Dedifferentiated amniotic fluid mesenchymal stem cell (primary cell): Measurements from ENCODE around the gene ZDHHC20.
A peak's percentile ranks its signal among the peaks of the same experiment; 100 is the strongest.

ENCODE experiments used
- DNase-seq: peaks from one replicate; pipeline ENCODE4 v3.0.0-alpha.2; 2016; ENCODE audit errors: extremely low spot score

ZDHHC20 gene

GRCh38 chr13:21458813-21459701 is at the start of gene ZDHHC20:
TSS of gene ZDHHC20 (minus strand) at chr13:21459303. CDS start at chr13:21459171, 132 bp downstream.
- DNase-seq, result peak; percentile 73

GRCh38 chr13:21504379-21504778 is 45.3 kb upstream of the ZDHHC20 start:
- DNase-seq, result no peak

- DNase-seq, result no peak
Measured at GRCh38 chr13:21501686-21502085, 42.6 kb upstream of the ZDHHC20 start.

- no peak for DNase-seq
Measured at GRCh38 chr13:21486322-21486721, 27.2 kb upstream of the ZDHHC20 start.

- no peak for DNase-seq
Measured at GRCh38 chr13:21483748-21484147, 24.6 kb upstream of the ZDHHC20 start.

- DNase-seq, result no peak
Measured at GRCh38 chr13:21481359-21481758, 22.3 kb upstream of the ZDHHC20 start.

- DNase-seq, result peak; percentile 89
Measured at GRCh38 chr13:21478881-21479808, 20.0 kb upstream of the ZDHHC20 start.

- peak; percentile 77 for DNase-seq
Measured at GRCh38 chr13:21476893-21477472, 17.9 kb upstream of the ZDHHC20 start.

GRCh38 chr13:21475115-21475514 is 16.0 kb upstream of the ZDHHC20 start:
- no peak for DNase-seq

- no peak for DNase-seq
Measured at GRCh38 chr13:21470785-21471184, 11.7 kb upstream of the ZDHHC20 start.

GRCh38 chr13:21466527-21466926 is 7.4 kb upstream of the ZDHHC20 start:
- DNase-seq, result no peak

GRCh38 chr13:21465710-21466160 is 6.6 kb upstream of the ZDHHC20 start:
- DNase-seq, result no peak

GRCh38 chr13:21463424-21463823 is 4.3 kb upstream of the ZDHHC20 start:
- no peak for DNase-seq

- DNase-seq, result no peak
Measured at GRCh38 chr13:21461131-21461530, 2.0 kb upstream of the ZDHHC20 start.

- DNase-seq, result no peak
Measured at GRCh38 chr13:21458451-21458812, 671 bp downstream of the ZDHHC20 start.

GRCh38 chr13:21453387-21454081 is 5.6 kb downstream of the ZDHHC20 start:
- DNase-seq, result no peak

- no peak for DNase-seq
Measured at GRCh38 chr13:21450936-21451335, 8.2 kb downstream of the ZDHHC20 start.

GRCh38 chr13:21446656-21447055 is 12.4 kb downstream of the ZDHHC20 start:
- DNase-seq, result no peak

- no peak for DNase-seq
Measured at GRCh38 chr13:21445759-21446158, 13.3 kb downstream of the ZDHHC20 start.

GRCh38 chr13:21443171-21443570 is 15.9 kb downstream of the ZDHHC20 start:
- no peak for DNase-seq

GRCh38 chr13:21436582-21436981 is 22.5 kb downstream of the ZDHHC20 start:
- no peak for DNase-seq
